Activated CD4-positive, alpha-beta T cell treated with anti-CD3 and anti-CD28 coated beads, Interleukin-2, Interleukin-6, amounts not matched to agents 100 ng/mL and 50 ng/mL, durations not matched to agents 16 hours and 8 hours (primary cell): ENCODE measurements around the gene IL4.

Experiments
- DNase-seq: peaks from one replicate; pipeline ENCODE4 v3.0.0-alpha.2; 2020

Gene IL4

GRCh38 chr5:132704875-132705274, 31.1 kb downstream of the IL4 start:
- DNase-seq, result no peak

GRCh38 chr5:132708645-132709044, 34.9 kb downstream of the IL4 start:
- DNase-seq, result no peak

DNA sequence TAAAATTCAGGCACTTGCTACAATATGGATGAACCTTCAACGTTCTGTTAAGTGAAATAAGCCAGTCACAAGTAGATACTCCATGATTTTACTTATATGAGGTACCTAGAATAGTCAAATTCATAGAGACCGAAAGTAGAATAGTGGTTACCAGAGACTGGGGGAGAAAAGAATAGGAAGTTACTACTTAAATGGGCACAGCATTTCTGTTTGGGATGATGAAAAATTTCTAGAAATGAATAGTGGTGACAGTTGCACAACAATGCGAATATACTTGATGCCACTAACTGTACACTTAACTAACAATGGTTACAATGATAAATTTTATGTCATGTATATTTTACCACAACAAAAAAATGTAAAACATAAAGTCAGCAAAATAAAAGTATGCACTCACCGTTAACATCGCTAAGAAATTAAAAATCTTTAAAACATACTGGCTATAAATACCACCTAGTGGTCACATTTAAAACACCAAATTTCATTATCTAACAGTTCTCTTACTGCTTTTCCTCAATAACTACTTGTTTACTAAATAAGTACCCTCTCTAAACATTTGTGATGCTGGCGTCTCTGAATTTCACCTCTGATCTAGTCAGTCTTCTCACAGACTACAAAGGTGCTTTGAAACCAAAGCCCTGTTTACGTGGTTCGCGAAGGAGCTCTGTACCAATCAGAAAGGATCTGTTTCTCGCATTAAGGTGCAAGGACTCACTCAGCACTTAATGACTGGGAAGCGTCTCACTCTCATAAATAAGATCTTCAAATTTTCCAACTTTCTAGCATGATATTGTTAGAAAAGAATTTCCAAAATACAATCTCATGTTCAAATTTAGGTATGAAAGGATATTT, 40.9 kb downstream of the IL4 start:
- DNase-seq, result peak; percentile 76

- no peak for DNase-seq
Observed at GRCh38 chr5:132718544-132719312, 44.9 kb downstream of the IL4 start.

GRCh38 chr5:132725745-132726144, 52.0 kb downstream of the IL4 start:
- DNase-seq, result no peak

GRCh38 chr5:132729896-132730295, 56.1 kb downstream of the IL4 start:
- no peak for DNase-seq
